Thymus (tissue), 11 donors: ENCODE measurements around the gene PTPRT. TPM values are rescaled to one million over a fixed set of nuclear protein-coding genes. Genes with fewer than 3 reads are reported as not detected.

Source experiments
- DNase-seq, 9 donors: peaks; one replicate each; pipeline ENCODE4 v3.0.0-alpha.2; 2013; ENCODE audit warnings: low spot score in 9 of 9, low read depth in 6 of 9, missing footprints in 1 of 9
- H3K27ac ChIP-seq, 2 donors: one replicate each; pipeline ENCODE4 v1.5.1; 2013; ENCODE audit warnings: control low read depth in 1 of 2, low read depth in 1 of 2, low read length in 1 of 2, mild to moderate bottlenecking in 1 of 2, moderate library complexity in 1 of 2
- H3K27me3 ChIP-seq, 2 donors: one replicate each; pipeline ENCODE4 v1.5.1; 2013; ENCODE audit warnings: low read length in 1 of 2; ENCODE audit not compliant: control insufficient read depth in 2 of 2, insufficient read depth in 1 of 2
- H3K36me3 ChIP-seq, 2 donors: one replicate each; pipeline ENCODE4 v1.5.1; 2013; ENCODE audit warnings: low read length in 1 of 2, mild to moderate bottlenecking in 1 of 2, moderate library complexity in 1 of 2; ENCODE audit not compliant: control insufficient read depth in 2 of 2, insufficient read depth in 2 of 2
- H3K4me1 ChIP-seq, 2 donors: one replicate each; pipeline ENCODE4 v1.5.1; 2013; ENCODE audit warnings: low read length in 2 of 2; ENCODE audit not compliant: control insufficient read depth in 2 of 2, insufficient read depth in 2 of 2
- H3K4me3 ChIP-seq, 2 donors: one replicate each; pipeline ENCODE4 v1.5.1; 2013; ENCODE audit warnings: low read length in 2 of 2, control low read depth in 1 of 2, mild to moderate bottlenecking in 1 of 2
- H3K9me3 ChIP-seq, 2 donors: one replicate each; pipeline ENCODE4 v1.5.1; 2013; ENCODE audit warnings: low read length in 1 of 2, mild to moderate bottlenecking in 1 of 2; ENCODE audit not compliant: control insufficient read depth in 2 of 2, insufficient read depth in 1 of 2
- WGBS: extraction: QIAGEN DNeasy Blood & Tissue Kit; methylation state at CpG from one replicate; pipeline ENCODE4 v1.1.7; 2013; 5-methylcytosine and 5-hydroxymethylcytosine counted together
- polyA plus RNA-seq: library from polyadenylated mRNA; stranded (reverse); fragments of 200-250 nt; gene quantifications from one replicate; pipeline ENCODE4 v1.2.3, GENCODE V29; 2013
- total RNA-seq: library from RNA; stranded (reverse); fragments of 120-200 nt; gene quantifications from one replicate; pipeline ENCODE4 v1.2.4, GENCODE V29; 2013
- donor health status: healthy.

The PTPRT gene
- total and polyA plus RNA-seq, 2 donors, result 2.4 to 4.5 TPM

DNA sequence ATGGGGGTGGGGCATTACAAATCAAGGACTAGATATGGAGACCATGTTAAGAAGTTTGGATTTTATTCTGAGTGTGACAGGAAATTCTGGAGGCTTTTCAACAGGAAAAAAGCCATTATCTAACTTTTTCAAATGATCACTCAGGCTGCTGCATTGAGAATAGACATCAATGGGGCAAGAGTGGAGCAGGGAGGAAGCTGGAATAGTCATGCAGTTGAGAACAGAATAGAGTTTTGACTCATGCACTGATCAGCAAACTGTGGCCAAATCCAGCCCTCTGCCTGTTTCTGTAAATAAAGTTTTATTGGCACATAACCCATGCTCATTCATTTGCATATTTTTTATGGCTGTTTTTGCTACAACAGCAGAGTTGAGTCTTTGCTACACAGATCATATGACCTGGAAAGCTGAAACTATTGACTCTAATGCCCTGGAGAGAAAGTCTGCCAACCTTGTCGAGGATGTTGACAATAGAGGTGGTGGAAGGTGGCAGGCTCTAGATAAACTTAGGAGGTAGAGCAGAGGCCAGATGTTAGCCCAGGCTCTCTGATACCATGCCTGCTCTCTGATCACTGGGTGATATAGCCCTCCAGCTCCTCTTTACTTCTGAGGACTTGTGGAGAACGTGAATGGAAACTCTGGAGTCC, 441.8 kb downstream of the PTPRT start:
- H3K36me3 ChIP-seq, result no peaks in the 10 kb centered on the region
- DNase-seq, result no peak
- no peaks in the 10 kb centered on the region for H3K27me3 ChIP-seq
- no peaks in the 10 kb centered on the region for H3K4me1 ChIP-seq
- no peak overlapping the region for H3K4me3 ChIP-seq
- 63% methylated on average over 2 of the region's 2 CpGs for WGBS
- no peaks in the 10 kb centered on the region for H3K9me3 ChIP-seq
- no peak overlapping the region for H3K27ac ChIP-seq

DNA sequence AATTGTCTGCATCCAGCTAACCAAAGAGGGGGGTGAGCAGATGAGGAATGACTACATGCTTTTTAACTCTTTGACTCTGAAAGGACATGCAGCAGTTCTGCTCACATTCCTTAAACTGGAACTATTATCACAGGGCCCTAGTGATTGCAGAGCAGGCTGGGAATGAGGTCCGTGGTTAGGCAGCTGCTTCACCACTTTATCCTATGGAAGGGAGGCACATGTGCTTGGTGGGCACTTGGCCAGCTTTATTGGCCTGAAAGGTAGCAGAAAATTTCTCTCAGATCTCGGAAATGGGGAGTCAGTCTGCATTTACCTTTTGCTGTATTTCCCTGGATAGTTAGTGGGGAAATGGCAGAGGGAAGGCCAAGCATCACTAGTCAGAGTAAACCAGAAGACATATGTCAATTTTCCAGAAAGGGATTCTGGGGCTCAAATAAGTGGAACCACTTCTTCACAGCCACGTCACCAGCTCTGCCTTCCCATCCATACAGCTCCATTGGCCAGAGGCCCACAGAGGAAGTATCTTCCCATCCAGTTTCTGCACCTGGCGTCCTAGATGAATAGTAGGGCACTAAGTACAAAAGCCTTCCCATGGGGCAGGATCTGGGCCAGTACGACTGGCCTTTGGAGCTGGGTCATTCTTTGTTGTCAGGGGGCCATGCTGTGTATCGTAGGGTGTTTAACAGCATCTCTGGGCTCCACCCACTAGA, 444.8 kb downstream of the PTPRT start:
- no peaks in the 10 kb centered on the region for H3K27me3 ChIP-seq
- no peak overlapping the region for H3K27ac ChIP-seq
- no peaks in the 10 kb centered on the region for H3K9me3 ChIP-seq
- H3K36me3 ChIP-seq, result no peaks in the 10 kb centered on the region
- 89% methylated on average over 6 of the region's 6 CpGs for WGBS
- no peaks in the 10 kb centered on the region for H3K4me1 ChIP-seq
- no peak for DNase-seq
- H3K4me3 ChIP-seq, result no peak overlapping the region

DNA sequence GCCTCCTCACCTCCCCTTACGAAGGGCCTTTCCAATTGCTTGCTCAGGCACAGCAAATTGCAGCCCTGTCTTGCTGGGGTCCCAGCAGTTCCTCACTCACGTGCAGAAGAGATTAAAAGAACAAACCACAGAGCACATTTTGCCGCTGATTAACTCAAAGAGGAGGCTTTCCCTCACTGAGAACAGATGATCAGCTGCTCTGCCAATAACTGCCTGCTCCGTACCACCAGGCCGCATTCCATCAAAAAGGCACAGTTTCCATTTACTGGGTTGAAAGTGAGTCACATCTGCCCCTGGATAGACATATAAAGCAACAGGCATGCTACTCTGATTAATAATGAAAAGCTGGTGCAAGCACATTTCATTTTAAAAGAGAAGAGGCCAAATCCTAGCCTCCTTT, 446.8 kb downstream of the PTPRT start:
- Histone ChIP-seq H3K4me1 (no peaks in the 10 kb centered on the region), H3K4me3 (no peak overlapping the region), H3K36me3 (no peaks in the 10 kb centered on the region), H3K9me3 (no peaks in the 10 kb centered on the region), H3K27ac (no peak overlapping the region), H3K27me3 (no peaks in the 10 kb centered on the region)
- no peak for DNase-seq
- 83% methylated on average over 5 of the region's 5 CpGs for WGBS

DNA sequence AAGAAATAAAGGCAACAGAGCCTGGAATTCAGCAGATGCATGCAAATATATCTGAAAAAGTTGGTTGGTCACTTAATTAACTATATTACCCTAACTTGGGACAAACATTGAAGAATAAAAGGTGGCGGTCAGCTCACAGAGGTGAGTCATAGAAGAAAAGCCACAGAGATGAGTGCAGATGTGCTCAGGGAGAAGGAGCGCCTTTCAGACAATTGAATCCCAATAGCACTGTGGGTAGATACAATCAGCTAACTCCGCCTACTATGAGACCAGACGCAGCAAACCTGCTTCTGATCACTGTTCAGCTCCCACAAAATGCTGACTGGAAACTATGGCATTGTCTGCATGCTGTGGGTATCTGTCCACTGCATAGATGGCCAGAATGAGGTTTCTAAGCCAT, 447.8 kb downstream of the PTPRT start:
- H3K27me3 ChIP-seq, result no peaks in the 10 kb centered on the region
- WGBS, result 95% methylated on average over 4 of the region's 4 CpGs

DNA sequence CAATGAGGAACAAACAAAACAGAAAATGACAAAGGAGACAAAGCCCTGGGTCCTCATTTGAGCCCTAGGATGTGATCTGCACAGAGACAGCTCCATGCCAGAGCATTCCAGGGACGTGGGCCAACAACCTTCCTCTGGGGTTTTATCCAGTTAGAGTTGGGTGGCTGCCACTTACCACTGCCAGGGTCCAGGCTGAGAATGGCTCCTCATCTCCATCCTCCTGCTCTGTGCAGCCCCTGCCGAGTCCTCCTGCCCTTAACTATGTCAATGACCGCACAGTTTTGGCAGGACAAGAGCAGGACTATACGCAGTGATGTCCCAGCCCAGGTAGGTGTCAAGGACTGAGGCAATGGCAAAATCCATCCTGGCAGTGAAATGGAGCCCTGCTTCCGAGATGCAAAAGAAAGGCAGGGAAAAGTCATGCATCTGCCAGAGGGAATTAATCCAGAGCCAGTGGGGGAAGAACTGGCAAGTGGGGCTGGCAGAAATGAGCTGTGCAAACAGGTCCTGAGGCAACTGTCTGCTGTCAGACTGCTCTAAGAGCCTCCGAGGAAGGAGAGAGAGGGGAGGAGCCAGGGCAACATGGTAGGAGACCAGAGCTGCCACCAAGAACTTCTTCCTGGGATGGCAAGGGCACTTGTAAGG, 449.4 kb downstream of the PTPRT start:
- DNase-seq, result no peak
- WGBS, result 83% methylated on average over 6 of the region's 6 CpGs
- Histone ChIP-seq H3K4me1 (no peaks in the 10 kb centered on the region), H3K4me3 (no peak overlapping the region), H3K27ac (no peak overlapping the region), H3K9me3 (no peaks in the 10 kb centered on the region), H3K36me3 (no peaks in the 10 kb centered on the region), H3K27me3 (no peaks in the 10 kb centered on the region)

More for the DNA sequence above, 447.8 kb downstream of the PTPRT start:
- H3K9me3 ChIP-seq, result no peaks in the 10 kb centered on the region
- no peak overlapping the region for H3K27ac ChIP-seq
- no peak overlapping the region for H3K4me3 ChIP-seq
- H3K36me3 ChIP-seq, result no peaks in the 10 kb centered on the region
- no peak for DNase-seq
- no peaks in the 10 kb centered on the region for H3K4me1 ChIP-seq

DNA sequence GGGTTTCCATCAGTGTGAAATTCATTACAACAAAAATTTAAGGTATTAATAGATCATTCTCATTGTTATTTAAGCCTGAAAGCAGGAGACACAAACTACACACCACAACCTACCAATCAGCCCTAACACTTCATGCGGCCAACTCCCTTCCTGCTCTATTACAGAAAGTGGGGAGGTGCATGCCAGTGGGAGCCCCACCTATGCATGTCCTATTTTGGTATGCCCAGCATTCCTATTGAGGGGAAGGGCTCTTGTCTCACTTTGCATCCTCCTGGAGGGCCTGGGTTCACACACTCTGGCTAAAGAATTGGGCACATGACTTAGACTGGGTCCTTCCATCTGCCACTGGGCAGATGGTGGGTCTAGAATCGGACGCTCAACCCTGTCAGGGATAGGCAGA, 450.0 kb downstream of the PTPRT start:
- no peaks in the 10 kb centered on the region for H3K36me3 ChIP-seq
- H3K4me3 ChIP-seq, result no peak overlapping the region
- no peaks in the 10 kb centered on the region for H3K9me3 ChIP-seq
- H3K27ac ChIP-seq, result no peak overlapping the region
- no peak for DNase-seq
- WGBS, result 92% methylated on average over 3 of the region's 3 CpGs
- H3K27me3 ChIP-seq, result no peaks in the 10 kb centered on the region
- H3K4me1 ChIP-seq, result no peaks in the 10 kb centered on the region

DNA sequence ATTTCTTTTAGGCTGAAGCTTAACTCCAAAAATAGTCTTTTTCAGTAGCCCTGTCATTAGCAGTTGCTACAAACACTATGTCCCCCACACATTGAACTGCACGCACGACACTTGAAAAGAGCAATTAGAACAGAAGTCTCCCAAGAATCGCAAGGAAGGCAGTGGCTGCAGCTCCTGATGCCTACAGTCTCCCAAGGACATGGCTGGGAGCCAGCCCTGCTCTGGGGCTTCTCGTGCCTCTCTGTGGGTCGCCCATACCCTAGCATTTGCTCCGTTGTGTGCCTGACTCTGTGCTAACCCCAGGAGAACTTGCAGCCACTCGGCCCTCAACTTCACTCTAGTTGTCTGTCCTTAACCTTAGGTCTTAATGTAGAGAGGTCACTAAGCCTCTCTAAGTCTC, 454.2 kb downstream of the PTPRT start:
- no peak for DNase-seq

DNA sequence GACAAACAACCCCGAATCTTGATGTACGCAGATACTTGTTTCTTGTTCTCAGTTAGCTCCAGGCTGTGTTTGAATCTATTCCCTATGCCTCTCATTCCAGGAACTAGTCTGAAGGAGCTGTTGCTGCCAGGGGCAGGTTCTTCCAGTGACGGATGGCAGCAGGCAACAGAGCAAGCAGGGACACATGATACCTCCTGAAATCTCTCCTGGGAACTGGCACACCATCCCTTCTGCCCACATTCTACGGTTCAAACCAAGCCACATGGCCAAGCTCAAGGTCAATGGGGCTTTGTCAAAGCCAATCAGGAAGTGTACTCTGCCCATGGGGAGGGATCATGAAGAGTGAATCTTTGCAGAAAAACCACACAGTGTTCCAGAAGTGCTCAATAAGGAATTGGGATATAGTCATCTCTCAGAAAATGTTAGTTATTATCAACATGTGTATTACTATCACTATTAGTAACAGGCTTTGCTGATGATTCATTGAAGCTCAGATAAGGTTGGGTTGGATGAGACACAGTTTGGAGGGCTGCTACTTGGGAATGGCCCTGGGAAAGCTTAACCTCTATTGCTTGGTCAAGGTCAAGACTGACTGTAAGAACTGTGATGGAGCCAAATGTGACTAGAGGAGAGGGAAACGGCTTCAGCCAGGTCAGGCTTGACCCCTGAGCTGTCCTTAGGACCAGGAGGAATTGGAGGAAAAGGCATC, 454.9 kb downstream of the PTPRT start:
- H3K27ac ChIP-seq, result no peak overlapping the region
- H3K4me1 ChIP-seq, result no peaks in the 10 kb centered on the region
- no peaks in the 10 kb centered on the region for H3K9me3 ChIP-seq
- no peak for DNase-seq
- 86% methylated on average over 5 of the region's 5 CpGs for WGBS
- H3K36me3 ChIP-seq, result no peaks in the 10 kb centered on the region
- H3K4me3 ChIP-seq, result no peak overlapping the region
- H3K27me3 ChIP-seq, result no peaks in the 10 kb centered on the region

More for the DNA sequence above, 454.2 kb downstream of the PTPRT start:
- WGBS, result 90% methylated on average over 7 of the region's 7 CpGs
- H3K4me1 ChIP-seq, result no peaks in the 10 kb centered on the region
- no peaks in the 10 kb centered on the region for H3K27me3 ChIP-seq
- H3K36me3 ChIP-seq, result no peaks in the 10 kb centered on the region
- H3K9me3 ChIP-seq, result no peaks in the 10 kb centered on the region
- H3K27ac ChIP-seq, result no peak overlapping the region
- no peak overlapping the region for H3K4me3 ChIP-seq

DNA sequence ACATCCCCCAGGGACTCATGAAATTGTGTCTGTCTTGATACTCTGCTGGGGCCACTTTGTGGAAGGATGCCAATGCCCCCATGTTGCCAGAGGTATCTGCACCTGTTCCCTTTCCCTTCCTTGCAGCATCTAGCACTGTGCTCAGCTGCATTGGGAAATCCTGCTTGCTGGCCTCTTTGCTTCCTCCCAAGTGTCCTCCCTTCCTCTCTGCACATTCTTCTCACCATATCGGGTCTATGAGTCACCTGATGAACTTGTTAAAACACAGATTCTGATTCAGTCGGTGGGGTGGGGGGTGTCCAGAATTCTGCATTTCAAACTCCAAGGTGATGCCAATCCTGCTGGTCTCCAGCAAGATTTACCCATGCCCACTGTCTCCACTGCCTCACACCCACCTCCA, 467.8 kb downstream of the PTPRT start:
- no peak overlapping the region for H3K4me3 ChIP-seq
- no peak overlapping the region for H3K27ac ChIP-seq
- no peaks in the 10 kb centered on the region for H3K36me3 ChIP-seq
- WGBS, result 59% methylated on average over 2 of the region's 2 CpGs
- no peaks in the 10 kb centered on the region for H3K4me1 ChIP-seq
- H3K9me3 ChIP-seq, result no peaks in the 10 kb centered on the region
- DNase-seq, result no peak
- no peaks in the 10 kb centered on the region for H3K27me3 ChIP-seq
